Loucy (cell line): Measurements from ENCODE around the gene MOCS1.

Source experiments
- H2AFZ ChIP-seq: fragments of 200-600 bp; sonication (generic); 2 replicates; pipeline ENCODE4 v1.6.0; 2016; ENCODE audit warnings: antibody characterized with exemption, mild to moderate bottlenecking, low read length, moderate library complexity
- H3F3A ChIP-seq: fragments of 200-600 bp; 2 replicates; pipeline ENCODE4 v1.6.0; 2016; ENCODE audit warnings: antibody characterized with exemption, low read depth, mild to moderate bottlenecking
- H3K27me3 ChIP-seq: fragments of 200-600 bp; sonication (generic); 2 replicates; pipeline ENCODE4 v1.6.1; 2014; ENCODE audit warnings: low read length, mild to moderate bottlenecking; ENCODE audit not compliant: insufficient read depth, poor library complexity, severe bottlenecking
- H3K36me3 ChIP-seq: fragments of 200-600 bp; sonication (generic); 2 replicates; pipeline ENCODE4 v1.6.1; 2016; ENCODE audit warnings: low read length; ENCODE audit not compliant: insufficient read depth
- H3K4me1 ChIP-seq: fragments of 200-600 bp; sonication (generic); 2 replicates; pipeline ENCODE4 v1.5.1; 2014; ENCODE audit warnings: low read length, mild to moderate bottlenecking; ENCODE audit not compliant: insufficient read depth, poor library complexity, severe bottlenecking
- H3K4me2 ChIP-seq: fragments of 200-600 bp; sonication (generic); 2 replicates; pipeline ENCODE4 v1.6.0; 2014; ENCODE audit warnings: antibody characterized with exemption, low read length, low read depth, mild to moderate bottlenecking; ENCODE audit not compliant: poor library complexity, severe bottlenecking
- H3K4me3 ChIP-seq: fragments of 200-600 bp; sonication (generic); 2 replicates; pipeline ENCODE4 v1.5.1; 2014; ENCODE audit warnings: low read length, mild to moderate bottlenecking, mixed read lengths; ENCODE audit not compliant: poor library complexity, severe bottlenecking
- H3K79me2 ChIP-seq: fragments of 200-600 bp; sonication (generic); 2 replicates; pipeline ENCODE4 v1.6.1; 2014; ENCODE audit warnings: low read length; ENCODE audit not compliant: insufficient read depth
- H3K9ac ChIP-seq: fragments of 200-600 bp; sonication (generic); 2 replicates; pipeline ENCODE4 v1.6.0; 2014; ENCODE audit warnings: mild to moderate bottlenecking, low read depth, low read length, moderate library complexity; ENCODE audit not compliant: poor library complexity, severe bottlenecking
- H3K9me2 ChIP-seq: fragments of 200-600 bp; sonication (generic); replicated peaks from 2 replicates; pipeline ENCODE4 v1.6.1; 2016; ENCODE audit warnings: low read depth, low read length, mixed read lengths
- H3K9me3 ChIP-seq: fragments of 200-600 bp; sonication (generic); 2 replicates; pipeline ENCODE4 v1.6.1; 2014; ENCODE audit warnings: mild to moderate bottlenecking, antibody characterized with exemption, low read length, low read depth; ENCODE audit not compliant: insufficient read depth
- H4K20me1 ChIP-seq: fragments of 200-600 bp; sonication (generic); 2 replicates; pipeline ENCODE4 v1.6.0; 2014; ENCODE audit warnings: antibody characterized with exemption, low read length, mild to moderate bottlenecking; ENCODE audit not compliant: insufficient read depth, poor library complexity, severe bottlenecking
- CTCF ChIP-seq: fragments of 200-600 bp; sonication (generic); conservative IDR thresholded peaks from 2 replicates; pipeline ENCODE4 v1.5.1; 2014; ENCODE audit warnings: mild to moderate bottlenecking, antibody characterized with exemption, low read length
- EZH2phosphoT487 ChIP-seq: fragments of 200-600 bp; IDR thresholded peaks from 2 replicates; pipeline ENCODE4 v1.6.1; 2018; ENCODE audit warnings: antibody characterized with exemption, mild to moderate bottlenecking, moderate library complexity, borderline replicate concordance

Gene MOCS1

GRCh38 chr6:39901116-39901655 lies 33.1 kb downstream of the MOCS1 start:
- H2AFZ ChIP-seq = no peak overlapping the region
- no peaks in the 10 kb centered on the region for H3K27me3 ChIP-seq
- H3K4me3 ChIP-seq = no peak overlapping the region
- H3K36me3 ChIP-seq = no peaks in the 10 kb centered on the region
- H3F3A ChIP-seq = no peaks in the 10 kb centered on the region
- TF ChIP-seq EZH2phosphoT487 = no peak
- no peak for TF ChIP-seq CTCF
- H3K9ac ChIP-seq = no peak overlapping the region
- H3K4me2 ChIP-seq = no peak overlapping the region
- no peaks in the 10 kb centered on the region for H3K79me2 ChIP-seq
- no peaks in the 10 kb centered on the region for H3K9me3 ChIP-seq
- no peaks in the 10 kb centered on the region for H3K9me2 ChIP-seq
- H4K20me1 ChIP-seq = no peaks in the 10 kb centered on the region
- H3K4me1 ChIP-seq = no peaks in the 10 kb centered on the region

- Histone ChIP-seq H3K79me2 (no peaks in the 10 kb centered on the region), H3K36me3 (no peaks in the 10 kb centered on the region), H3K4me2 (no peak overlapping the region), H3K4me1 (no peaks in the 10 kb centered on the region), H2AFZ (no peak overlapping the region), H3F3A (no peaks in the 10 kb centered on the region), H3K4me3 (no peak overlapping the region), H3K9me3 (no peaks in the 10 kb centered on the region), H3K9ac (no peak overlapping the region), H3K27me3 (no peaks in the 10 kb centered on the region), H4K20me1 (no peaks in the 10 kb centered on the region), H3K9me2 (no peaks in the 10 kb centered on the region)
- TF ChIP-seq CTCF = no peak
- TF ChIP-seq EZH2phosphoT487 = no peak
Observed at GRCh38 chr6:39899554-39900295, 34.5 kb downstream of the MOCS1 start.

DNA sequence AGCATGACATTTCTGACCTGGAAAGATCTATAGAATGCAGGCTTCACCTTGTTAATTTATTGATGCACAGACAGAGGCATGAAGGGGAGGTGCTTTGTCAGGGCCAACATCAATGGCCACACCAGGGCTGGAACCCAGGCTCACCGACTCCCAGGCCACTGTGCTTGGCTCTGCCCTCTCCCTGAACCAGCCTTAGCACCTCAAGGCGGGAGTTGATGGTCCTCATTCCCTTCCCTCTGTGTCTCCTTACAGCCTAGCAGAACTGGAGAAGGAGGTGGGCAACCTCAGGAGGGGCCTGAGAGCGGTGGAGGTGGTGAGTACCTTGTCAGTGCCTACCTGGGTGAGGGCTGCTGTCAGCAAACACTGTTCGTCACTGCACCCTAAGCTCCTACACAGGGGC lies 35.6 kb downstream of the MOCS1 start:
- H3K9me3 ChIP-seq = no peaks in the 10 kb centered on the region
- H3K4me3 ChIP-seq = no peak overlapping the region
- H4K20me1 ChIP-seq = no peaks in the 10 kb centered on the region
- H3K27me3 ChIP-seq = no peaks in the 10 kb centered on the region
- no peaks in the 10 kb centered on the region for H3K4me1 ChIP-seq
- no peaks in the 10 kb centered on the region for H3K79me2 ChIP-seq
- H3F3A ChIP-seq = no peaks in the 10 kb centered on the region
- TF ChIP-seq EZH2phosphoT487 (no peak), CTCF (no peak)
- no peak overlapping the region for H3K9ac ChIP-seq
- no peaks in the 10 kb centered on the region for H3K9me2 ChIP-seq
- H2AFZ ChIP-seq = no peak overlapping the region
- H3K36me3 ChIP-seq = no peaks in the 10 kb centered on the region
- H3K4me2 ChIP-seq = no peak overlapping the region
